KMS-11 (cell line): ENCODE measurements around the gene DHX57.

Experiments used
- H2AFZ ChIP-seq: fragments of 200-600 bp; sonication (generic); 2 replicates; pipeline ENCODE4 v1.6.1; 2016; ENCODE audit warnings: antibody characterized with exemption, mixed run types, low read depth
- H3K27ac ChIP-seq: fragments of 200-600 bp; sonication (generic); 2 replicates; pipeline ENCODE4 v1.6.1; 2016; ENCODE audit warnings: mild to moderate bottlenecking, mixed run types
- H3K27me3 ChIP-seq: fragments of 200-600 bp; sonication (generic); 2 replicates; pipeline ENCODE4 v1.6.1; 2017; ENCODE audit warnings: mild to moderate bottlenecking, low read depth, mixed run types, moderate library complexity; ENCODE audit not compliant: insufficient read depth
- H3K36me3 ChIP-seq: fragments of 200-600 bp; sonication (generic); 2 replicates; pipeline ENCODE4 v1.6.1; 2017; ENCODE audit warnings: mild to moderate bottlenecking, mixed run types; ENCODE audit not compliant: insufficient read depth
- H3K4me1 ChIP-seq: fragments of 200-600 bp; sonication (generic); 2 replicates; pipeline ENCODE4 v1.6.1; 2016; ENCODE audit warnings: mild to moderate bottlenecking, low read depth, mixed run types; ENCODE audit not compliant: poor library complexity, severe bottlenecking
- H3K4me2 ChIP-seq: fragments of 200-600 bp; sonication (generic); 2 replicates; pipeline ENCODE4 v1.7.0; 2016; ENCODE audit warnings: mild to moderate bottlenecking, mixed run types
- H3K4me3 ChIP-seq: fragments of 200-600 bp; sonication (generic); IDR thresholded peaks from 2 replicates; pipeline ENCODE4 v1.6.1; 2017; ENCODE audit warnings: low read depth, low read length, mixed read lengths; ENCODE audit not compliant: insufficient read depth
- H3K79me2 ChIP-seq: fragments of 200-600 bp; sonication (generic); 2 replicates; pipeline ENCODE4 v1.6.1; 2016; ENCODE audit warnings: low read depth, mixed run types; ENCODE audit not compliant: insufficient read depth
- H3K9ac ChIP-seq: fragments of 200-600 bp; sonication (generic); 2 replicates; pipeline ENCODE4 v1.6.1; 2016; ENCODE audit warnings: mild to moderate bottlenecking, mixed run types
- H4K20me1 ChIP-seq: fragments of 200-600 bp; sonication (generic); 2 replicates; pipeline ENCODE4 v1.6.1; 2016; ENCODE audit warnings: mild to moderate bottlenecking, mixed run types; ENCODE audit not compliant: insufficient read depth
- TF ChIP-seq, protein P1 (sequence below): fragments of 200-600 bp; sonication (generic); conservative IDR thresholded peaks from 2 replicates; pipeline ENCODE4 v1.6.1; 2017; ENCODE audit warnings: low read depth, mild to moderate bottlenecking, antibody characterized with exemption, low read length, moderate library complexity, mixed read lengths

Gene DHX57

DNA sequence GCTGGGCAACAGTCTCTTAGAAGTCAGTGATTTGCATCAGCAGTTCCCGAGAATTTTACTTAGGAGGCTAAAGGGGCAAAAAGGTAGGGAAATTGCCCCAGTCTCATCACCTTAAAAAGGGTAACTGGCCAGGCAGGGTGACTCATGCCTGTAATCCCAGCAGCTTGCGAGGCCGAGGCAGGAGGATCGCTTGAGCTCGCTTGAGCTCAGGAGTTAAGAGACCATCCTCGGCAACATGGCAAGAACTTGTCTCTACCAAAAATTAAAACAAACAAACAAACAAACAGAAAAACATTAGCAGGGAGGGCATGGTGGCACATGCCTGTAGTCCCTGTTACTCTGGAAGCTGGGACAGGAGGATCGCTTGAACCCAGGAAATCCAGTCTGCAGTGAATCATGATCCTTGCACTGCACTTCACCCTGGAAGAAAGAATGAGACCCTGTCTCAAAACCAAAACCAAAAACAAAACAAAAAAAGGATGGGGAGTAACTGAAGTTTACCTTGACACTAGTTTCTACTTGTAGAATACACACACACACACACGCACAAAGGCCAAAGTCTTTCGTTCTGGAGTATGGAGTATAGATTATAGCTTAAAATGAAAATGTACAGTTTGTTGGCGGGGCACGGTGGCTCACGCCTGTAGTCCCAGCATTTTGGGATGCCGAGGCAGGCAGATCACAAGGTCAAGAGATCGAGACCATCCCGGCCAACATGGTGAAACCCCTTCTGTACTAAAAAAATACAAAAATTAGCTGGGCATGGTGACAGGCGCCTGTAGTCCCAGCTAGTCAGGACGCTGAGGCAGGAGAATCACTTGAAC, 100.4 kb downstream of the DHX57 start:
- TF ChIP-seq, protein P1, sequence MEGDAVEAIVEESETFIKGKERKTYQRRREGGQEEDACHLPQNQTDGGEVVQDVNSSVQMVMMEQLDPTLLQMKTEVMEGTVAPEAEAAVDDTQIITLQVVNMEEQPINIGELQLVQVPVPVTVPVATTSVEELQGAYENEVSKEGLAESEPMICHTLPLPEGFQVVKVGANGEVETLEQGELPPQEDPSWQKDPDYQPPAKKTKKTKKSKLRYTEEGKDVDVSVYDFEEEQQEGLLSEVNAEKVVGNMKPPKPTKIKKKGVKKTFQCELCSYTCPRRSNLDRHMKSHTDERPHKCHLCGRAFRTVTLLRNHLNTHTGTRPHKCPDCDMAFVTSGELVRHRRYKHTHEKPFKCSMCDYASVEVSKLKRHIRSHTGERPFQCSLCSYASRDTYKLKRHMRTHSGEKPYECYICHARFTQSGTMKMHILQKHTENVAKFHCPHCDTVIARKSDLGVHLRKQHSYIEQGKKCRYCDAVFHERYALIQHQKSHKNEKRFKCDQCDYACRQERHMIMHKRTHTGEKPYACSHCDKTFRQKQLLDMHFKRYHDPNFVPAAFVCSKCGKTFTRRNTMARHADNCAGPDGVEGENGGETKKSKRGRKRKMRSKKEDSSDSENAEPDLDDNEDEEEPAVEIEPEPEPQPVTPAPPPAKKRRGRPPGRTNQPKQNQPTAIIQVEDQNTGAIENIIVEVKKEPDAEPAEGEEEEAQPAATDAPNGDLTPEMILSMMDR: no peak

DNA sequence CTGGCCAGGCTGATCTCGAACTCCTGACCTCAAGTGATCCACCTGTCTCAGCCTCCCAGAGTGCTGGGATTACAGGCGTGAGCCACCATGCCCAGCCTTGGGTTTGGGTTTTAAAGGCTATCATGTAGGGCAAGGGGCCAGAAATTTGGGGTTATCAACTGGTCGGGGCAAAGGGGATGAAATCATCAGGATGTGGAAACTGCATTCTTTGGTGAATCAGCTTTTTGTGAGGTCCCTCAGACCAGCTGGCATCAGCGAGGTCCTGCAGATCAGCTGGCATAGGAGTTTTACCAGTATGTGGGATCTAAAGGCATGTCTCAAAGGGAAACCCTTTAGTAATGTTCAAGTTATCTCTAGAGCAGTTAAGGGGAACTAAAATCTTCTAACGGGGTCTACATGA, 104.1 kb downstream of the DHX57 start:
- no peak overlapping the region for H2AFZ ChIP-seq
- no peaks in the 10 kb centered on the region for H4K20me1 ChIP-seq
- no peaks in the 10 kb centered on the region for H3K27me3 ChIP-seq
- no peak overlapping the region for H3K9ac ChIP-seq
- H3K27ac ChIP-seq: no peak overlapping the region
- H3K4me1 ChIP-seq: no peaks in the 10 kb centered on the region
- H3K4me2 ChIP-seq: no peak overlapping the region
- no peak overlapping the region for H3K4me3 ChIP-seq
- H3K79me2 ChIP-seq: no peaks in the 10 kb centered on the region
- TF ChIP-seq, protein P1: no peak
- H3K36me3 ChIP-seq: no peaks in the 10 kb centered on the region

More for the DNA sequence above, 100.4 kb downstream of the DHX57 start:
- Histone ChIP-seq H3K27ac (no peak overlapping the region), H2AFZ (no peak overlapping the region), H3K4me3 (no peak overlapping the region), H3K27me3 (no peaks in the 10 kb centered on the region), H3K36me3 (no peaks in the 10 kb centered on the region), H4K20me1 (no peaks in the 10 kb centered on the region), H3K79me2 (peaks cover 8% of the 10 kb centered on the region; the same call in 1 of the 2 replicates), H3K9ac (no peak overlapping the region), H3K4me2 (no peak overlapping the region), H3K4me1 (peaks cover 7% of the 10 kb centered on the region)

DNA sequence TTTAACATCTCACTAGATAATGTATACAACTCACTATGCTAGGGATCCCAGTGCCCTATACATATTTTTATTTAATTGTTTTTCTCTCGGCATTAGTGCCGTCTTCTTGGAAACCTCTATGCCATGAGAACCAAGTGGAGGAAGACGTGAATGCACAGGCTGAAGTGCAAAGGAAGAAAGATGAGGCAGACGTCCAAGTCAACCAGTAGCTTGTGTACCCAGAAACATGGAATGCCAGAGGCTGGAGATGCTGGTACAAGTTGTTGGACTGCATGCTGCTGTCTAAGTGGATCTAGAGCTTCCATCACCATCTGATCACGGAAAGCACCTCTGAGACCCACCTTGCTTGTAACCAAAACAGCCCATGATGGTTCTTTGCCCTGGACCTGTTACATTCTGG, 110.2 kb downstream of the DHX57 start:
- Histone ChIP-seq H3K4me2 (no peak overlapping the region), H2AFZ (no peak overlapping the region), H3K27ac (no peak overlapping the region), H3K9ac (no peak overlapping the region), H3K4me1 (no peaks in the 10 kb centered on the region), H4K20me1 (no peaks in the 10 kb centered on the region), H3K79me2 (no peaks in the 10 kb centered on the region), H3K4me3 (no peak overlapping the region), H3K36me3 (no peaks in the 10 kb centered on the region), H3K27me3 (no peaks in the 10 kb centered on the region)
- TF ChIP-seq, protein P1: no peak

DNA sequence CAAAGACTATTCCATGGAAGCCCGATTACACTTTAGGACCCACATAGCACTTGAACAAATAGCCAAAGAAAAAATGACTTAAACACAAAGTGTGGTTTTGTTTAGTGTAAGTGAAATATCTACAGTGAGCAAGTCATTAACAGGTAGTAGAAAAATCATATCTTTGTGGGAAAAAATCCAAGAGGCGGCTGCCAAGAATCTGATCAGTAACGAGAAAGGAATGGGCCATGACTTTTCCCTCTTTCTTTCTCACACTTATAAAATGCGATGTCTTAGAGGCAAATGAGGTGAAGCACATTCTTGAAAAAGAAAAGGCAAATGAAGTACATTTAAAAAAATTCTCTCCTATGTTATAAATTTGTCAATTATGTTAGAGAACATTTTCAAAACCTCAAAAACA, 110.6 kb downstream of the DHX57 start:
- H3K9ac ChIP-seq: no peak overlapping the region
- no peaks in the 10 kb centered on the region for H3K4me1 ChIP-seq
- no peaks in the 10 kb centered on the region for H3K79me2 ChIP-seq
- TF ChIP-seq, protein P1: no peak
- no peaks in the 10 kb centered on the region for H3K36me3 ChIP-seq
- H3K4me2 ChIP-seq: no peak overlapping the region
- H3K27me3 ChIP-seq: no peaks in the 10 kb centered on the region
- no peak overlapping the region for H3K27ac ChIP-seq
- H2AFZ ChIP-seq: no peak overlapping the region
- H3K4me3 ChIP-seq: no peak overlapping the region
- no peaks in the 10 kb centered on the region for H4K20me1 ChIP-seq
